Measurements from ENCODE around the gene ARMC2. TPM values are rescaled to one million over a fixed set of nuclear protein-coding genes. Genes with fewer than 3 reads are reported as not detected.

The ARMC2 gene
- polyA plus RNA-seq, 1 experiment, result 5.1 TPM

- no peak for DNase-seq (ENCODE audit: low read depth, low spot score)
- POLR2A ChIA-PET, result no interaction called here
- Histone ChIP-seq H3K27me3 (ENCODE audit: control insufficient read depth, insufficient read depth, low read length) (no peaks in the 10 kb centered on the region), H3K27ac (ENCODE audit: low read depth, low read length) (no peak overlapping the region), H3K4me3 (ENCODE audit: low read depth, low read length) (no peak overlapping the region), H3K9me3 (ENCODE audit: control insufficient read depth, insufficient read depth, low read length) (no peaks in the 10 kb centered on the region)
- no peak for TF ChIP-seq CTCF (IDR thresholded peaks at IDR 0.05; ENCODE audit: low read depth, low read length)
- CTCF ChIA-PET, result no interaction called here
Observed at GRCh38 chr6:108982154-108983113, 134.2 kb downstream of the ARMC2 start.

DNA sequence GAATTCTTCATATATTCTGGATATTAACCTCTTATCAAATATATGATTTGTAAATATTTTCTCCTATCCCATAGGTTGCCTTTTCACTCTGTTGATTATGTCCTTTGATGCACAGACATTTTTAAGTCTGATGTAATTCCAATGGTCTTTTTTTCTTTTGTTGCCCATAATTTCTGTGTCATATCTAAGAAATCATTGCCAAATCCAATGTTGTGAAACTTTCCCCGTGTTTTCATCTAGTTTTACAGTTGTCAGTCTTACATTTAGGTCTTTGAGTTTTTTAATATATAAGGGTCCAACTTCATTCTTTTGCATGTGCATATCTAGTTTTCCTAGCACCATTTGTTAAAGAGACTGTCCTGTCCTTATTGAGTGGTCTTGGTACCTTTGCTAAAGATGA is 134.9 kb downstream of the ARMC2 start:
- Histone ChIP-seq H3K27me3 (ENCODE audit: control insufficient read depth, insufficient read depth, low read length) (no peaks in the 10 kb centered on the region), H3K27ac (ENCODE audit: low read depth, low read length) (no peak overlapping the region), H3K9me3 (ENCODE audit: control insufficient read depth, insufficient read depth, low read length) (no peaks in the 10 kb centered on the region), H3K4me3 (ENCODE audit: low read depth, low read length) (no peak overlapping the region)
- POLR2A ChIA-PET, result no interaction called here
- CTCF ChIA-PET, result no interaction called here
- no peak for DNase-seq (ENCODE audit: low read depth, low spot score)
- no peak for TF ChIP-seq CTCF (IDR thresholded peaks at IDR 0.05; ENCODE audit: low read depth, low read length)

DNA sequence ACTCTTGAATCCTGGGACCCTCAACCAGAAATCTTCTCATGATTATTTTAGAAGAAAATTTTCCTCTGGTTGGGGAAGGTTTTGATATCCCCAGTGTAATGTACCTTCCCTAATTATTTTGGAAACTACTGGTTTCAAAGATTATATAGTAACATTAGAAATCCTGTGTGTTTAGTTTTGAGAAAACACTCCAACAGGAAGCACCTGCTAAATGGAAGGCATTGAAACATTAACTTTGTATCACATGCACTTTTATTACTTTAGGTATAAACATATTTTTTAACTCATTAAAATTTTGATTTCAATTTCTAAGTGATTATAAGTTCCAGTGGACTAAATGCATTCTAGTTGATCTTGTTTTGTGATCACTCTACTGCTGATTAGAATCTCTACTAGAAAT is 137.1 kb downstream of the ARMC2 start:
- Histone ChIP-seq H3K9me3 (ENCODE audit: control insufficient read depth, insufficient read depth, low read length) (no peaks in the 10 kb centered on the region), H3K4me3 (ENCODE audit: low read depth, low read length) (no peak overlapping the region), H3K27ac (ENCODE audit: low read depth, low read length) (no peak overlapping the region), H3K27me3 (ENCODE audit: control insufficient read depth, insufficient read depth, low read length) (no peaks in the 10 kb centered on the region)
- no peak for DNase-seq (ENCODE audit: low read depth, low spot score)
- no peak for TF ChIP-seq CTCF (IDR thresholded peaks at IDR 0.05; ENCODE audit: low read depth, low read length)
- POLR2A ChIA-PET, result no interaction called here
- CTCF ChIA-PET, result no interaction called here

- no peak for TF ChIP-seq CTCF (IDR thresholded peaks at IDR 0.05; ENCODE audit: low read depth, low read length)
- Histone ChIP-seq H3K27ac (ENCODE audit: low read depth, low read length) (no peak overlapping the region), H3K9me3 (ENCODE audit: control insufficient read depth, insufficient read depth, low read length) (no peaks in the 10 kb centered on the region), H3K4me3 (ENCODE audit: low read depth, low read length) (no peak overlapping the region), H3K27me3 (ENCODE audit: control insufficient read depth, insufficient read depth, low read length) (no peaks in the 10 kb centered on the region)
- POLR2A ChIA-PET, result no interaction called here
- CTCF ChIA-PET, result no interaction called here
- DNase-seq (ENCODE audit: low read depth, low spot score), result no peak
Observed at GRCh38 chr6:108987156-108987555, 138.9 kb downstream of the ARMC2 start.

GRCh38 chr6:108988296-108988695 is 140.1 kb downstream of the ARMC2 start:
- ChIA-PET POLR2A (no interaction called here), CTCF (no interaction called here)
- DNase-seq (ENCODE audit: low read depth, low spot score), result no peak
- H3K4me3 ChIP-seq (ENCODE audit: low read depth, low read length), result no peak overlapping the region
- no peaks in the 10 kb centered on the region for H3K27me3 ChIP-seq (ENCODE audit: control insufficient read depth, insufficient read depth, low read length)
- no peak for TF ChIP-seq CTCF (IDR thresholded peaks at IDR 0.05; ENCODE audit: low read depth, low read length)
- no peaks in the 10 kb centered on the region for H3K9me3 ChIP-seq (ENCODE audit: control insufficient read depth, insufficient read depth, low read length)
- H3K27ac ChIP-seq (ENCODE audit: low read depth, low read length), result no peak overlapping the region
